Lung (tissue), 12 donors: ENCODE data around the gene FAM3B. TPM values are rescaled to one million over a fixed set of nuclear protein-coding genes. Genes with fewer than 3 reads are reported as not detected.

Source experiments
- ATAC-seq: fragments of 200-7000 bp; cut with Tn5 transposase; one replicate; pipeline ENCODE4 v1.9.1; 2020; ENCODE audit warnings: moderate number of reproducible peaks; ENCODE audit not compliant: insufficient read depth, low FRiP score
- DNase-seq, 3 donors: peaks; one replicate each; pipeline ENCODE4 v3.0.0-alpha.2; 2013 to 2017
- H3K27ac ChIP-seq, 2 donors: one replicate each; pipeline ENCODE4 v1.5.1; 2013; ENCODE audit warnings: mild to moderate bottlenecking in 2 of 2, moderate library complexity in 2 of 2, control low read depth in 1 of 2, inconsistent platforms in 1 of 2, low read depth in 1 of 2, low read length in 1 of 2
- H3K27me3 ChIP-seq, 3 donors: one replicate each; pipeline ENCODE4 v1.5.1; 2013; ENCODE audit warnings: low read length in 2 of 3; ENCODE audit not compliant: control insufficient read depth in 3 of 3, insufficient read depth in 3 of 3
- H3K36me3 ChIP-seq, 4 donors: one replicate each; pipeline ENCODE4 v1.5.1; 2013; ENCODE audit warnings: low read length in 4 of 4, mild to moderate bottlenecking in 1 of 4, moderate library complexity in 1 of 4; ENCODE audit not compliant: control insufficient read depth in 4 of 4, insufficient read depth in 4 of 4
- H3K4me1 ChIP-seq, 5 donors: one replicate each; pipeline ENCODE4 v1.5.1; 2013; ENCODE audit warnings: low read length in 5 of 5, mild to moderate bottlenecking in 2 of 5, moderate library complexity in 1 of 5; ENCODE audit not compliant: control insufficient read depth in 5 of 5, insufficient read depth in 5 of 5
- H3K4me3 ChIP-seq: one replicate; pipeline ENCODE4 v1.5.1; 2013; ENCODE audit warnings: mild to moderate bottlenecking, control low read depth, moderate library complexity
- H3K9ac ChIP-seq, 2 donors: one replicate each; pipeline ENCODE4 v1.5.1; 2013; ENCODE audit warnings: low read length in 2 of 2, control low read depth in 1 of 2; ENCODE audit not compliant: insufficient read depth in 1 of 2
- H3K9me3 ChIP-seq, 4 donors: one replicate each; pipeline ENCODE4 v1.5.1; 2013; ENCODE audit warnings: low read length in 3 of 4, mild to moderate bottlenecking in 1 of 4, moderate library complexity in 1 of 4; ENCODE audit not compliant: control insufficient read depth in 4 of 4, insufficient read depth in 3 of 4
- WGBS, 2 donors: extraction: QIAGEN DNeasy Blood & Tissue Kit; methylation state at CpG; one replicate each; pipeline ENCODE4 v1.1.7; 2013; 5-methylcytosine and 5-hydroxymethylcytosine counted together
- polyA plus RNA-seq, 2 donors: library from polyadenylated mRNA; stranded (reverse); fragments of 200-250 nt; gene quantifications; one replicate each; pipeline ENCODE4 v1.2.1, GENCODE V29; 2013
- total RNA-seq, 2 donors: library from RNA; depleted of rRNA in 1 of 2; stranded (reverse); fragments of >200 nt in 1 of 2; gene quantifications; one replicate each; pipeline ENCODE4 v1.2.1, GENCODE V29; 2014 to 2021
- TF ChIP-seq, protein P1 (sequence below): IDR thresholded peaks from 2 replicates; pipeline ENCODE4 v1.5.1; 2012; ENCODE audit warnings: mild to moderate bottlenecking; ENCODE audit errors: control extremely low read depth, extremely low read depth
- donor health status: control.
- donor health status: control.
- donor health status: Bipolar disorder and iron deficiency.
- donor health status: healthy.
- donor health status: DM: yes; HTN: yes; CAD: no.

Gene FAM3B
- total and polyA plus RNA-seq, 4 donors = 4.5 to 18.1 (median 9.0) TPM

DNA sequence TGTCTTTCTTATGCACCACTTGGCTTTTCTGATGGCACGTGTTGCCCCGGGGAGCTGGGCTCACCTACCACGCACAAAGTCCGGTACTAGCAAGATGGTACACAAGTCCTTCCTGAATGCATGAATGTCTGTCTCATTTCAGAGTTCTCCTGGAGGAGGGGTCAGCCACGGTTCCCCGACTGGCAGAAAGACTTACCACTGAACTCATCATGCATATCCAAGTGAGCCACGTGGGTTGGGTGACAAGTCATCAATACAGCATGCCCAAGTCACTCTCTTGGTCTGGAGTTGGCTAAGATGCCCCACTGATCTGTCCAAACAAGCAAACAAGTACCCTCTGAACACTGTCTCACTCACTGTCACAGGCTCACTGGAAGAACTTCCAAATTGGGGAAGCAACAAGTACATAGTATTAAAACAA lies 80.9 kb downstream of the FAM3B start:
- H3K27ac ChIP-seq = no peak overlapping the region

DNA sequence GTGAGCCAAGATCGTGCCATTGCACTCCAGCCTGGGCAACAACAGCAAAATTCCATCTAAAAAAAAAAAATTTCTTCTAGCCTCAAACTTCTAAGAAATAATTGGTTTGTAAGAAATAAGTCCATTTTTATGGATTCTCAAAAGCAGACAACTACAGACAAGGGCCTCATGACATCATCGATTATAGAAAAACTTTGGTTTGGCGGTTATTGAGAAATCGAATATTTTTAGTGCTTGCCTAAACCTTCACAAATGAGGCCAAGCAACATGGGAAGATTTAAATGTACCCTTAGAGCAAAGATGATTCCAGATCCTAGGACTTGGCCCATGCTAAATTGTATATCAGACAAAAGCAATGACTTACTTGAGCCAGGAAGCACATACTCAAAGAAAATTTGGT lies 81.7 kb downstream of the FAM3B start:
- no peak for ATAC-seq
- WGBS, 2 donors = 89 to 93% methylated on average over 4 of the region's 4 CpGs

More for the DNA sequence above, 80.9 kb downstream of the FAM3B start:
- no peak overlapping the region for H3K9ac ChIP-seq
- no peak for DNase-seq
- no peaks in the 10 kb centered on the region for H3K27me3 ChIP-seq
- TF ChIP-seq, protein P1, sequence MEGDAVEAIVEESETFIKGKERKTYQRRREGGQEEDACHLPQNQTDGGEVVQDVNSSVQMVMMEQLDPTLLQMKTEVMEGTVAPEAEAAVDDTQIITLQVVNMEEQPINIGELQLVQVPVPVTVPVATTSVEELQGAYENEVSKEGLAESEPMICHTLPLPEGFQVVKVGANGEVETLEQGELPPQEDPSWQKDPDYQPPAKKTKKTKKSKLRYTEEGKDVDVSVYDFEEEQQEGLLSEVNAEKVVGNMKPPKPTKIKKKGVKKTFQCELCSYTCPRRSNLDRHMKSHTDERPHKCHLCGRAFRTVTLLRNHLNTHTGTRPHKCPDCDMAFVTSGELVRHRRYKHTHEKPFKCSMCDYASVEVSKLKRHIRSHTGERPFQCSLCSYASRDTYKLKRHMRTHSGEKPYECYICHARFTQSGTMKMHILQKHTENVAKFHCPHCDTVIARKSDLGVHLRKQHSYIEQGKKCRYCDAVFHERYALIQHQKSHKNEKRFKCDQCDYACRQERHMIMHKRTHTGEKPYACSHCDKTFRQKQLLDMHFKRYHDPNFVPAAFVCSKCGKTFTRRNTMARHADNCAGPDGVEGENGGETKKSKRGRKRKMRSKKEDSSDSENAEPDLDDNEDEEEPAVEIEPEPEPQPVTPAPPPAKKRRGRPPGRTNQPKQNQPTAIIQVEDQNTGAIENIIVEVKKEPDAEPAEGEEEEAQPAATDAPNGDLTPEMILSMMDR = no peak
- no peak overlapping the region for H3K4me3 ChIP-seq
- peak; percentile 13 for ATAC-seq
- peaks cover 0 to 2% (median 0%) of the 10 kb centered on the region in 5 donors for H3K4me1 ChIP-seq
- 79 to 84% methylated on average over 7 of the region's 7 CpGs for WGBS, 2 donors
- H3K36me3 ChIP-seq = peaks cover 0 to 7% (median 0%) of the 10 kb centered on the region in 4 donors
- H3K9me3 ChIP-seq = no peaks in the 10 kb centered on the region

DNA sequence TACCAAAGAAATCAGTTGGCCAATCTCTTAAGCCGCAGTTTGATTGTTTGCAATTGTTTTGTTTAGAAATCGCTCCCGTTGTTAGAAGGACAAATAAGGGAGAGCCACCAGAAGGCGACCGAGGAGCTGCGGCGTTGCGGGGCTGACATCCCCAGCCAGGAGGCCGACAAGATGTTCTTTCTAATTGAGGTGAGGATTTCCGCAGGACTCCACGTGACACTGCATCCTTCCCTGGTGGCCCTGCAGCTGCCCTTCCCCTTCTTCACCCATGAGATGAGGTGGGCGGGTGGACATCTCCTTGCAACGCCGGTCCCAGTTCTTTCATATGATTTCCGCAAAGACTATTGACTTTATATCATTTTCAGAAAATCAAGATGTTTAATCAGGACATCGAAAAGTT lies 82.2 kb downstream of the FAM3B start:
- 97 to 99% methylated on average over 16 of the region's 16 CpGs for WGBS, 2 donors
- DNase-seq = no peak
- Histone ChIP-seq H3K4me3 (no peak overlapping the region), H3K4me1 (peaks cover 0 to 2% (median 0%) of the 10 kb centered on the region in 5 donors), H3K9me3 (no peaks in the 10 kb centered on the region), H3K27ac (no peak overlapping the region), H3K27me3 (no peaks in the 10 kb centered on the region), H3K36me3 (peaks cover 0 to 12% (median under 1%) of the 10 kb centered on the region in 4 donors), H3K9ac (no peak overlapping the region)
- ATAC-seq = no peak
- TF ChIP-seq, protein P1 = no peak

More for the DNA sequence above, 81.7 kb downstream of the FAM3B start:
- peaks cover 0 to 10% (median 0%) of the 10 kb centered on the region in 4 donors for H3K36me3 ChIP-seq
- no peaks in the 10 kb centered on the region for H3K9me3 ChIP-seq
- peaks cover 0 to 2% (median 0%) of the 10 kb centered on the region in 5 donors for H3K4me1 ChIP-seq
- H3K27ac ChIP-seq = no peak overlapping the region
- H3K9ac ChIP-seq = no peak overlapping the region
- no peak for DNase-seq
- no peaks in the 10 kb centered on the region for H3K27me3 ChIP-seq
- TF ChIP-seq, protein P1 = no peak
- H3K4me3 ChIP-seq = no peak overlapping the region
